Stimulated activated CD8-positive, alpha-beta memory T cell treated with anti-CD3 and anti-CD28 coated beads, Interleukin-15, amount 100 ng/mL, for 24 hours (primary cell): ENCODE results near the gene SCYL1.

Source experiments
- DNase-seq: peaks from one replicate; pipeline ENCODE4 v3.0.0-alpha.2; 2020; ENCODE audit warnings: low read depth

SCYL1 gene

DNA sequence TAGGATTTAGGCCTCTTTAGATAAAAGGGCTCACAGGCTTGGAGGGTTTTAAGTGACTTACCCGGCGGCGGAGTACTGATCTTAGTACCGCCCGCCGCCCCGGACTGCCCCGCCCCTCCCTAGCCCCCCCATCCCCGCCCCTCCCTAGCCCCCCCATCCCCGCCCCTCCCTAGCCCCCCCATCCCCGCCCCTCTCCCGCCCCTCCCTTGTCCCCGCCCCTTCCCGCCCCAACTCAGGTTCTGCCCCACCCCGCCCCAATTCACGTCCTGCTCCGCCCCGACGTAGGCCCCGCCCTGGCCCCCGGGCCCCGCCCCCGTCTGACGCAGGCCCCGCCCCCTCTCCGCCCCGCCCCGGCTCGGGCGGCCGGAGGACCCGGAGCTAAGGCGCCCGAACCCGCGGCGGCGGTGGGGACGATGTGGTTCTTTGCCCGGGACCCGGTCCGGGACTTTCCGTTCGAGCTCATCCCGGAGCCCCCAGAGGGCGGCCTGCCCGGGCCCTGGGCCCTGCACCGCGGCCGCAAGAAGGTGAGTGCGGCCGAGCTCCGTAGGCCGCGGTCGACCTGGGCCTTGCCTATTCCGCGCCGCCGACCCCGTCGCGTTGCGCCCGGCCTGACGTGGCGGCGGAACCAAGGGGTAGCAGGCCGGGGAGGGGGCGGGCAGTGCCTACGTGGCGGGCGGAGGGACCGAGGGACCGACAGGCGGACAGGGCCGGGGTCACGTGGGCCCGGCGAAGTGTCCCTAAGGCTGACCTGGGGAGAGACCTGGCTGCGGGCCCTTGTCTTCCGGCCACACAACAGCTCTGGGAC lies at the start of gene SCYL1:
Gene SCYL1, plus strand, starts transcription at position 343 of the 805 bp plus-strand sequence. Its CDS starts 71 bp downstream, at position 414.
- peak; percentile 73 for DNase-seq

DNA sequence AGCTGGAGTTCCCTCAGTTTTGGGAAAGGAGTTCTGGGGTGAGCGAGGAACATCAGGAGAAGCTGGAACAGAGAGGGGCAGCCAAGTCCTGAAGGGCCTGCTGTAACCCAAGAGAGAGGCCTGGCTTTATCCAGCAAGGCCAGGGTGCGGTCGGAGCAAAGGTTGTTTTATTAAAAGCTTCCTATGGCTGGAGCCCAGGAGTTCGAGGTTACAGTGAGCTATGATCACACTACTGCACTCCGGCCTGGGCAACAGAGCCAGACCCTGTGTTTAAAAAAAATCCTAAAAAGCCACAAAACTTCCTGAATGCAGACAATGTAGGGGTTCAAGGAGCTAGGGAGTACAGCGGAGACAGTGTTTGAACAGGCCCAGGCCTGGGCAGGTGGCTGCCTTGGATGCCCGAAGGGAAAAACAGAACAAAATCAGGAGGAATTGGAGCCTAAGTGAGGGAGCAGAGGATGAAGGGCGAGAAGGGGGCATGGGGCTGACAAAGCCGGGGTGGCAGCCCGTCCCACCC lies 48.2 kb upstream of the SCYL1 start:
- DNase-seq: no peak

DNA sequence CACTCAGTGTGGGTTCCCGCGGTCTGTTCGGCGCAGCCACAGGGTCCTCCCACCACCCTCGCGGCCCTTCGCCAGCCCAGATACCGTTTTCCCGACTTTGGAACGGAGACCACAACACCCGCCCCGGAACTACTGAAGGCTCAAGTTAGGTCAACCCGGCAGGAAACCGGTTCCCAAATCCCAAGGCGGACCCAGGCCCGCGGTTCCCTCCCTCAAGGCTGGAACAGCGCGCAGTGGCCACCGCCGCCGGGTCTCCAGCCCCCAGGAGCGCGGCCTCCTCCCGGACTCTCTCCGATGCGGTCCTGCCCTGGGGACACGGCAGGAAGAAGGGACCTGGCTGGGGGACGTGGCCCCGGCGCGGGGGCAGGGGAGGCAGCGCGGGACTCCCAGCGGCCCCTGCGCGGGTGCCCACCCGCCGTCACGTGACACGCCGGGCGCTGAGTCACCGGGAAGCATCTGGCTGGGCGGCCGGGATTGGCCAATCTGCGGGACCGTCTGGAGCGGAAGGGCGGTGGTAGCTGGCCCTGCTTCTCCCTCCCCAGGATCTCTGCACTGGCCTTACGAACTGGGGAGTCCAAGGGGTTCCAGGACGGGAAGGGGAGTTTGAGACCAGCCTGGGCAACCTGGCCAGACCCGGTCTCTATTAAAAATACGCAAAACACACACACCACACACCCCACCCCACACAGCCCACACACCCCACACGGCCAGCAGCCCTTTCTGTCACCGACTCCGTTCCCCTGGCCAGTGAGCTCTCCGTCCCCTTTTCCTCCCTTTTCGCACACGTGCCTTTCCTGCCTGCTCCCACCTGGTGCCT lies 47.5 kb upstream of the SCYL1 start:
- peak; percentile 79 for DNase-seq

DNA sequence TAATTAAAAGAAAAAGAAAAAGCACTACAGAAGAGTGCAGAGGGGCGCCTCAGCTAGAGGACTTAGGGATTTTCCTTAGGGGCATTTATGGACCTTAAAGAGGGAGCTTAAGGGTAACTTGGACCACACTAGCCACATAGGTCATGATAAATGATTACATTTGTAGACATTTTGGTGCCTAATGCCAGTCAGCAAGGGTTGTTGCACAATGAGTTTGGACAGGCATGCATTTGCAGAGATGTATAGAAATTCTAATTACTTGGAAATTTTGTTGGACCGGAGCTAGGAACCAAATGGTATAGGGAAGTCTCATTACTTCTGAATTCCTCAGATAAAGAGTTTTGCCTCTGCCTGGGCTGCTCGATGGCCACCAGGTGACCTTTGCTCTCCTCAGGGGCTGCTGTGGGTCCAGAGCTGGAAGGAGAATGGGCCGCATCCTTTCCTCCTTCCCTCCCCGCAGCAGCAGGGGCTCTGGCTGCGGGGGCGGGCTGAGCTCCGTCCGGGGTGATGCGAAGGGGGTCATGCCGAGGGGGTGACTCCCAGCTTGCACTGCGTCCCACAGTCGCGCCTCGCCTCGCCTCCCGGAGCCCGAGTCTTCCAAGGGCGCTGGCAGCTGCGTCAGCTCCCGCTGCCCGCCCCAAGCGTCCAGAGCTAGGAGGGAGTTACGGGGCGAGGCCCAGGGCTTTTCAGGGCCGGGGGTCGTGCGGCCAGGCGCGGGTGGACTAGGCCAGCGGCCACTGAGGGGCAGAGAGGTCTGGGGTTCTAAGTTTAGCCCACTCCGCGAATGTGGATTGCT lies 46.3 kb upstream of the SCYL1 start:
- DNase-seq: no peak

DNA sequence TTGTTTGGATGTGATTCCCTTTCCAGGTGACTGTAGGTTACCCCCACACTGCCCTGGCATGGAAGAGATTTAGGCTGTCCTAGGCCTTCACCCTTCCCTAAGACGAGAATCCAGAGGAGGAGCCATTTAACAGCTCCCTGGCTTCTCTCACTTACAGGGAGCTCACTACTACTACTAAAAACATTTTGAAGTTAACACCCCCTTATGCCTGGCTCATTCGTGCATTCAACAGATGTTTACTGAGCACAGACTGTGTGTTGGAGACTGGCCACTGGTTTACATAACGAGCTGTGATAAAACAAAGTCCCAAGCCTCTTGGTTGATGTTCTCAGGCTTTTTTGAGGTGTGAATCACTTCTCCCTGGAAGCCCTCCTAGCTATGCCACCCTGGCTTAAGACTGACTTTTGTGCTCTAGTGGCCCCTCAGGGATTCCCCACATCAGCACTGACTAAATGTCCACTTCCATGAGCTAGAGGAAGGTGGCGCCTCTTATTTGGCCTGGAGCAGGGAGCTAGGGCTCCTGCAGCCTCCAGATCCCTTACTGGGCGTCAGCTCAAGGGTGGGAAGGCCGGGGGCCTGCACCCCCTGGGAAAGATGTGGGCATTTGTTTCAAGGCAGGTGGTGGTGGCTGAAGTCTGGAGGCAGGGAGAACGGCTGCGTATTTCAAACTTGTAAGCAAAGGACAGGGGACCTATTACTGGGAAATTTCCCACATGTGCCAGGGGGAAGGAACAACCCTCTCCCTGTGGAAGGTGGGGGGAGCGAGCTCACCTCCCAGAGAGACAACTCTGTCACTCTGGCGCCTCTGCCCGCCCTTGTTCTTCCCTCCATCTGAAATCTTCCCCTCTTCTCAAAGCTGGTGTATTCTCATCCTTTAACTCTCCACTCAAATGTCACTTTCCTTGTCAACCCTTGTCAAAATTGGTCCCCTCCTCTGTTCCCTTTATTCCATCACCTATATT lies 45.4 kb upstream of the SCYL1 start:
- no peak for DNase-seq

DNA sequence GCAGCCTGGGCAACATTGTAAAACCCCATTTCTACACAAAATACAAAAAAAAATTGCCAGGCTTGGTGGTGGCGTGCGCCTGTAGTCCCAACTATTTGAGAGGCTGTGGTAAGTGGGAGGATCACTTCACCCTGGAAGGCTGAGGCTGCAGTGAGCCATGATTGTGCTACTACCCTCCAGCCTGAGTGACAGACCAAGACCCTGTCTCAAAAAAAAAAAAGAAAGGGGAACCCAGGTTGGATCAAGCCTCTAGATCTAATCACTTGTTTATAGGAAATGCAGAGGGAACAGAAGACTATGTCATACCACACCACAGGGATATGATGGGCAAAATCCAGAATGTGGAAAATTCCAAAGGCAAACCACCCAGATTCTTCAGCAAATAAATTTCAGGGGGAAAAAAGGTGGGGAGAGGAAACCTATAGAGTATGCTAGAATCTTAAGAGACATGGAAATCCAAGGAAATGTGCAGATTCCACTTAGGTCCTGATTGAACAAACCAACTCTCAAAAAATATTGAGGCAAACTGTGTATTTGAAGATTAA lies 42.5 kb upstream of the SCYL1 start:
- DNase-seq: no peak

DNA sequence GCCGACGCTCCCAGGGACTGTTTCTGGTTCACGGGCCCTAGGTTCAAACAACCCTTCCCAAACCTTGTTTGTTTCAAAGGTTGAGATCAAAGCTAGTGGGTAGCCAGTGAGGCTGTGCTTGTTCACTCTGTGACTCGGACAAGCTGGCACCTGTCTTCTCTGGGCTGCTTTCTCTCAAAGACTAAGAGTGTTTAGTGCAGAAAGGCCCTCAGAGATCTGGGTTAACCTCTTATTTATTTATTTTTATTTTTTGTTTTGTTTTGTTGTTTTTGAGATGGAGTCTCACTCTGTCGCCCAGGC lies 39.0 kb upstream of the SCYL1 start:
- DNase-seq: no peak

DNA sequence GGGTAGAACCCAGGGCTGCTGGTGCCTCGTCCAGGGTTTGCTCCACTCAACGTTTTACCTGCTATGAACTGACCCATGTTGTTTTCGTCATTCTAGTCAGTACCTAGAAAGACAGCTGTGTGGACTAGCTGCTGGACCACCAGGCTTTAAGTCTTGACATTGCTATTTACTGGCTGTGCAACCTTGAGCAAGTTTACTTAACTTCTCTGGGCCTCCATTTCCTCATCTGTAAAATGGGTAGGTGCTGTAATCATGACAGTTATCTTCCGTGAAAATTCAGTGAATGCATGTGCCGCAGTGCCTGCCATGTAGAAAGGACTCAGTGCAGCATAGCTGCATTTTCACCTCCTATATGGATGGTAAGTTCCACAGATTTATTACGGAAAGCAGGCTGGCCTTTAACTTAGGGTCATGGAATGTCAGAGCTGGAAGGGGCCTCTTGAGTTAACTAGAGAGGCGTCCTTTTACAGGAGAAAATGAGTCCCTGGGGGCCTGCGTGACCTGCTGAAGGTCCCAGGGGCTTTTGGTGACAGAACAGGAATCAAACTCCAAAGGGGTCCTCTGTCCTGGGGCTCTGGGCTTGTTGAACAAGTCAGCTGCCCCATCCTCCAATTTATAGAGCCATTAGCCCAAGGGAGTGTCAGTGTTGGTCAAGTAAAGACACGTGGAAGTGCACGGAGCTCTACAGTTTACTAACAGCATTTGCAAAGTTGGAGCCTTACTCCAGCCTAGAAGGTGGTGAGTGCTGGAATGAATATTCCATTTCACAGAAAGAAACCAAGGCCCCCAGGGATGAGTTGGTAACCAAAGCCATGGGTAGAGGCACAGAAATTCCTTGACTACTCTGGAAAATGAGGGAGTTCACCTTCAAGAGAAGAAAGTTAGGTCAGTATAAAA lies 38.1 kb upstream of the SCYL1 start:
- no peak for DNase-seq

DNA sequence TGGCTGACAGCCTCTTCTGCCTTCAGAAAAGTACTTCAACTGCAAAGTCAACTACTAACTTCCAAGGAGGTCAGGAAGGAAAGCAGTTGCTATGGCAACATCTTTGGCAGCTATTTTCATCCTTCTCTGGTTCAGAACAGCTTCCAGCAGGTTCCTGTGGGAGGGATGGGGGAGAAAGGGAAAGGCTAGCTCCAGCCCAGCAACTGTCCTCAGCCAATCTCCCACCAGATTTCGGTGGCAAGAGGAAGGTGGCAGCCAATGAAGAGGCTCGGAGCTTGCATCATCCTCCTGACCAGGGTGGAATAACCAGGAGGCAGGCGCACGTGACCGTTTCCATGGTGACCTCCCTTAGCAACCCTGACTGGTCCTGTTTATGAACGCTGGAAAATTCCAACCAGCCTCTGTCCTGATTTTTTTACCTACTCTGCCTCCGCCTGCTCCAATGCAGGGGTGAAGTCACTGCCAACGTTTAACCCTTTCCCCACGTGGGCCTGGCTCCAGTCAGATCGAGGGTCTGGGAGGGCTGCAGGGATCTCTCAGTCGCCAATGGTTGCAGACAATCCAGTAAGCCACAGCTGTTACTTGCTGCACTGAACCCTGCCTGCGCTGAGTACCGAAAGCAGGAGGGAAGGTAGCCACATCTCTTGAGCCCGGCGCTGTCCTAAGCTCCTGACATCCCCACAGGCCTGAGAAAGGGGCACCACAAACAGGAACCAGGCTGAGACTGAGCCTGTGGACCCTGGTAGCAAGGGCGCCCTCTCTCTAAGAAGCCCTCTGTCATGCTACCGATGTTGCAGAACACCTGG lies 37.2 kb upstream of the SCYL1 start:
- DNase-seq: no peak

DNA sequence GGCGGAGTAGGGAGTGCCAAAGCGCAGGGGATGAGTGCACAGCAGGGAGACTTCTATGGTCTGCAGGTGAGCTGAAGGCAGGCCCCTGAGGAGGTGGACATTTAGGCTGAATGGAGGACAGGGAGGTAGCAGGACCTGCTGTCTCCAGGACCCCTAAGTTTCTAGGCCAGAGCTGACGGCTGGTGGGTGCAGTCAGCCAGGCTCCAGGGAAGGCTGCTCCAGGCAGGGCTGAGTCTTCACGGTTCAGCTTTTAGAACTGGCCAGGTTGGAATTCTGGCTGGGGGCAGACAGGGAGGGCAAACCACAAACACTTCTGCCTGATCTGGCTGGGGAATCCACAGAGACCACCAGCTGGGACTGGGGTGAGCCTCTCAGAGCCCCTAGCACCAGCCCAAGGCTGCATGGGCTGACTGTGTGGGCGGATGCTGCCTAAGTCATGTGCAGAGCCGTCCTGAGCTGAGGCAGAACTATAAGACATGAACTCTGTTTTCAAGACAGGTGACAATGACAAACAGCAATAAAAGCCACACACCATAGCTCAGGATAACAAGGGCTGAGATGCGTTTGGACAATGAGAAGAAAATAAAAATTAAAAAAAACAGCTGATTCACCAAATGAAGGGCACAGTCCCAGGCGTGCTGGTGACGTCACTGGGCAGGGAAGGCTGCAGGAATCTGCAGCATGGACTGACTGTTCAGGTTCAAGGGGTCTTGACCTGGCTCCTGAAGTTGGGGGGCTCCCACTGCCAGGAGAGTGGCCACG lies 36.4 kb upstream of the SCYL1 start:
- no peak for DNase-seq

DNA sequence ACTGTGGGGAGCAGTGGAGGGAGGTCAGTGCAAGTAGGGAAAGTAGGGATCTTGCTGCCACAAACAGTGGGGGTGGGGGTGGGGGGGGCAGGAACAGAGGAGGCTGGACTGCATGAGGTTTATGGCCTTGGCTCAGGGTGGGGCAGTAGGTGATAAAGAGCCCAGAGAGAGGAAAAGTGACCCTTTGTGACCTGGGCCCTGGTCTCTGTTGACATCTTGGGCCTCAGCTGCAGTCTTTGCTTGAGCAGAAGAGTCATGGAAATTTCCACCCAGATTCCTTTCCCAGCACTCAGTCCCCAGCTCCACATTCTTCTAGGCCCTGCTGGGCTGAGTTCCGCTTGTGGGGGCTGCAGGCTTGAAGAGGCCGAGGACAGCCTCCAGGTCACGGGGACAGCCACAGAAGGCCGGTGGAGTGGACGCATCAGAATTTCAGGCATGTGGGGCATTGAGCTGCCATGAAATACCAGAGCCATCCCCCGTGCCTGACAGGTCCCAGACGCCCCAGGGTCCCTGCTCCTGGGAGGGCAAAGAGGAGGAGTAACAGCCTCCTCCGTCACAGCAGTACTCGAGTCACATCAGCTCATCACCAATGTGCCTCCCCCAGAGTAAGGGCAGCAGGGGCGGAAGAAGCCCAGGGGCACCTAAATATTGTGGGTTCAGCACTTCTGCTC lies 35.7 kb upstream of the SCYL1 start:
- DNase-seq: no peak

DNA sequence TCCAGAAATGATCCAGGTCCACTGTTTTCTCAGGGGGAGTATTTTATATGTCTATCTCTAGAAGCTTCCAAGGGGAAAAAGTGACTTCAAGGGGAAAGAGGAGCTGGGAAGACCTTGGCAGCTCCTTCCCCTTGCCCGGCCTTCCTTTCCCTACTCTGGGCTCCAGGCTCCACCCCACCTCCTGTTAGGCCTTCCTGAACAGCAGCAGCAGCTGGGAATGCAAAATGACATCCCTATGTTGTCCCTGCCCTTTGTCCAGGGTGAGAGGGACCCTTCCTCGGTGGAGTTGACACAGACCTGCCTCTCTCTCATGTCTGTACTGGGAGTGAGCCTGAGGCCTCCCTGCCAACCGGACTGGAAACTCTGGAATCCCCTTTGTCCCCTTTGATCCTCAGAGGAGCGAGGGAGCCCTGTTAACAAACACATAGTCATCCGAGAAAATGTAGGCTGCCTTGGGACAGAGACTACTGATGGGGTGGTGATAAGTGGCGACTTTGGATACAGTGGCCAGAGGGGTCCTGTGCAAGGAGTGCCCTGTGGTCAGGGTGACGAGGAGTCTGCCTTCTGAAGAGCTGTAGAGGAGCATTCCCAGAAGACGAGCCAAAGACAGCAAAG lies 35.1 kb upstream of the SCYL1 start:
- DNase-seq: no peak

DNA sequence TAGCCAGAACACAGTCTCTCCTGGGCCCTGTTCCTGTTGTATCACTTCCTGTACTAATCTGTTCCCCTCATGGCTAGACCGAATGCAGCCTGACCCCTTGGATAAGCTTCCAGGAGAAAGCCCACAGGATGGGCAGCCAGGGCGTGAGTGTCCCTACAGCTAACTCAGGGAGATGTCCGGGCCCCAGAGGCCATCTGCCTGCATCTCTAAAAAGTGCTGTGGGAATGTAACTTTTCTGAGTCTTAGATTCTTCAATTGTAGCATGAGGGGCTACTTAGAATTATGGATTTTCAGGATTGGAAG lies 33.8 kb upstream of the SCYL1 start:
- DNase-seq: no peak

DNA sequence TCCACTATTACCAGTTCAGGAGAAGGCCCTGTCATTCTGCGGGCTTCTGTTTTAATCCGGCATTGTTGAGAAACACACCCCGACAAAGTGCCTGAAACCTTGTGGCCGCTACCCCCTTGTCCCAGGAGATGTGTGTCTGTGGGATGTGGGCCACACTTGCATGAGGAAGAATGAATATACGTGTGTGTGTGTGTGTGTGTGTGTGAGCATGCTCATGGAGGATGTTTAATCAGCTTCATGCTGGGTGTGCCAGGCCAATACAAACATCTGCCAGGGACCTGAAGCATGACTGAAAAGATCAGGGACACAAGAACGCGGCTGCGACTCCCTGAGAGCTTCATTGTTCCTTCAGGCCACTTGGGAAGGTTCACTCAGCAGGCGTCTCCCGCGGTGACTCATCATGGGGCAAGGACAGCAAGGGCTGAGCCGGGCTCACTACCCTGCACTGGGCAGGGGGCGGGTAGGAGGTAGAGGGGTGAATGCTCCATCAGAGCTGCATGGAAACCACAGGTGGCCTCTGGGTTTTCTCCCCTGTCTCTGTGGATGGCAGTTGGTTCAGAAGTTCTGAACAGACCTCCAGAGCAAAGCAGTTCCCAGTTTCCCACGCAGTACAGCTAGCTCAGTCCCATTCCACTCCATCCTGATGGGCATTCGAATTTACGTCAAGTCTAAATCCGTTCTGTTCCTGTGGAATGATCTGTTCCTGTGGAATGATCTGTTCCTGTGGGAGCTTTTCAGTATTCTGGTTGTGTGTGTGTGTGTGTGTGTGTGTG lies 33.1 kb upstream of the SCYL1 start:
- no peak for DNase-seq

DNA sequence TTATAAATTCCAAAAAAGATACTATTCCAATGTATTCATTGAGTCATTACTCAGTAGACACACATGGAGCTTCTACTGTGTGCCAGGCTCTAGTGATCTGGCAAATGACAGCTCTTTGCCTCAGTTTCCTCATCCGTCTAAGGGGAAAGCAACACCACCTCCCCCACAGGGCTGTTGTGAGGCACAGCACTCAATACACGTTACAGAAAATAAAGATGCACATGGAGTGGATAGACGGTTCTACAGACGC lies 32.6 kb upstream of the SCYL1 start:
- no peak for DNase-seq

DNA sequence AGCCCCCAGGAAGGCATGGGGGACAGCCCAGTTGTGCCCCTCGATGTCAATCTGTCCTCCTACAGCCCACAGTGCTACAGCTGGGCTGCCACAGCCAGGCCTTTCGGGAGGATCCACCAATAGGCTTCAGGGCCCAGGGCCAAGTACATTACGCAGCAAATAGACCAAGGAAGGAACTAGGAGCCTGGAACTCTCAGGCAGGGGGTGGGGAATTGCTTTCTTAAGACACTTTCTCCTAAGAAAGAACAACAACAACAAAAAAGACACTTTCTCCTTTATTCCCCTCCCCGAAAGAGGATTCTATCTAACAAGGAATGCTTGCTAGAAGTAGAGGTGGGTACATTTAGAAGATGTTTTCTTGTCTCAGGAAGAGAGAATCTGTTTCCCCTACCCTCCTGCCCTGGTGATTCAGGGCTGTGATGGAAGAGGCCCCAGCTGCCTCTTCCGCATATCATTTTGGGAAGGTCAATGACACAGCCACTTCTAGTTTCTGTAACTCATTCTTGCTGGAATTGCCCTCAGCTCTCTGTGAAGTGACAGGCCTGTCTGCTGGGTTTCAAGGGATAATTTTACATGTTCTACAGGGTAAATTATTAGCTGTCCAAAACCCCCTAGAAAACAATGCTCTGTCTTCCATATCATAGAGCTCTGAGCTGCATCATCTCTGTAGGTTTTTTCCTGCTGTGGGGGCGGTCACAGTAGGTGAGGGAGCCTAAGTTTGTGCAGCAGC lies 32.1 kb upstream of the SCYL1 start:
- DNase-seq: no peak
